GM12878 (cell line): ENCODE data around the gene GJB4.

Experiments
- BMI1 ChIP-seq: fragments of 450-650 bp; IDR thresholded peaks from 2 replicates; pipeline ENCODE4 v1.6.1; 2016; ENCODE audit warnings: mild to moderate bottlenecking, moderate library complexity, borderline replicate concordance
- CTCF ChIP-seq, 3 experiments: IDR thresholded peaks in 2 of 3; conservative IDR thresholded peaks in 1 of 3; 2 replicates each; pipeline ENCODE4 v1.5.1; 2011; ENCODE audit warnings: low read depth in 3 of 3, low read length in 3 of 3, mild to moderate bottlenecking in 3 of 3, control low read depth in 2 of 3, moderate library complexity in 2 of 3, inconsistent platforms in 1 of 3, mixed read lengths in 1 of 3; ENCODE audit not compliant: control insufficient read depth in 2 of 3, insufficient read depth in 1 of 3; ENCODE audit errors: extremely low read depth in 1 of 3

DNA sequence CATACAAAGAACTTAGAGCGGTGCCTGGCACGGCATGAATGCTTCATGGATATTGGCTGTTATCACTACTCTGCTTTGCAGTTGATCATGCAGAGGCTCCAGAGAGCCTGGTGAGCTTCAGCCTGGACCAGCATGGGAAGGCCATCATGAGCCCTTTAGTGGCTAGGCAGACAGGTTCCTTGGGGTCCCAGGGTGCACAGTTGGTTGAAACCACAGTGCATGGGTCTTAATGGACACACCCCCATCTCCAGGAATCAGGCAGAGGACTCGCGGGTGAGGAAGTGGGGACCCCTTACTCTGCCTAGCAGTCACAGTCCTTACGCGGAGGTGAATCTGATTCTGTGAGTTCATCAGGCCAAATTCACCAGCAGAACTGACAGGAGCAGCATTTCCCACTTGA, 3.6 kb upstream of the GJB4 start:
- TF ChIP-seq CTCF (IDR thresholded peaks at IDR 0.05 in 2 of 3, conservative IDR thresholded peaks at IDR 0.05 in 1 of 3; ENCODE audit: control insufficient read depth in 2 of 3, extremely low read depth in 1 of 3, insufficient read depth in 1 of 3, low read depth in 3 of 3, low read length in 3 of 3) (no peak), BMI1 (no peak)
